K562 (cell line): ENCODE measurements around the gene TIPARP. TPM values are rescaled to one million over a fixed set of nuclear protein-coding genes. Genes with fewer than 3 reads are reported as not detected.
A peak's percentile ranks its signal among the peaks of the same experiment; 100 is the strongest.

Experiments used
- ATAC-seq: fragments of 200-7000 bp; cut with Tn5 transposase; 3 replicates; pipeline ENCODE4 v1.9.1; 2020; ENCODE audit warnings: moderate library complexity
- BruUV-seq: library from RNA; stranded (reverse); fragments of 400-500 nt; replicated peaks from 2 replicates; lab custom pipeline; 2021; lab: Mats Ljungman, UMichigan
- CTCF ChIA-PET: fragments of 300-600 bp; formaldehyde crosslinking; extraction: SDS; loops from one replicate; lab custom pipeline; 2021; ENCODE audit warnings: low intra/inter-chr PET ratio; lab: Yijun Ruan, JAX
- POLR2A ChIA-PET: fragments of 300-600, 350-650 bp; sonication (Branson Sonifier 250); formaldehyde crosslinking; extraction: SDS; loops from one replicate; lab custom pipeline; 2021; ENCODE audit warnings: antibody characterized with exemption, inconsistent platforms; lab: Yijun Ruan, JAX
- DNase-seq, 4 experiments: peaks; one replicate each; pipeline versions ENCODE4 v3.0.0 to v3.0.0-alpha.2; 2011 to 2018; ENCODE audit warnings: low spot score in 3 of 4, mixed read lengths in 3 of 4; ENCODE audit errors: extremely low read depth in 1 of 4
- FAIRE-seq: peaks from 2 replicates; lab custom pipeline; 2011; peaks lifted over from hg19 to GRCh38; lab: Jason Lieb, UNC
- H2AFZ ChIP-seq: 2 replicates; pipeline ENCODE4 v1.6.0; 2011; ENCODE audit warnings: low read depth, low read length, control low read depth, inconsistent platforms
- H3K27ac ChIP-seq: fragments of 200-600 bp; 3 replicates; pipeline ENCODE4 v1.8.0; 2011; ENCODE audit warnings: low read depth, mild to moderate bottlenecking, control low read depth, inconsistent platforms, low read length, moderate library complexity, mixed read lengths; ENCODE audit errors: extremely low read depth
- H3K27me3 ChIP-seq, 2 experiments: fragments of 300-600 bp in 1 of 2; 2 replicates in 1 of 2; 3 replicates in 1 of 2; pipeline versions ENCODE4 v1.6.0 to v1.8.0; 2011; ENCODE audit warnings: inconsistent platforms in 2 of 2, low read length in 2 of 2, mild to moderate bottlenecking in 1 of 2, mixed read lengths in 1 of 2, moderate library complexity in 1 of 2; ENCODE audit not compliant: control insufficient read depth in 2 of 2, insufficient read depth in 2 of 2
- H3K36me3 ChIP-seq: fragments of 300-600 bp; 3 replicates; pipeline ENCODE4 v1.8.0; 2011; ENCODE audit warnings: mild to moderate bottlenecking, low read length, inconsistent platforms; ENCODE audit not compliant: control insufficient read depth, insufficient read depth
- H3K4me1 ChIP-seq, 2 experiments: fragments of 200-600 bp in 1 of 2; replicated peaks in 1 of 2; 2 replicates in 1 of 2; 3 replicates in 1 of 2; pipeline versions ENCODE4 v1.5.1 to v1.8.0; 2011; ENCODE audit warnings: inconsistent platforms in 2 of 2, low read length in 2 of 2, mild to moderate bottlenecking in 1 of 2, mixed read lengths in 1 of 2, moderate library complexity in 1 of 2; ENCODE audit not compliant: control insufficient read depth in 2 of 2, insufficient read depth in 2 of 2
- H3K4me2 ChIP-seq: 2 replicates; pipeline ENCODE4 v1.6.1; 2011; ENCODE audit warnings: low read length, control low read depth, inconsistent platforms, mixed read lengths; ENCODE audit not compliant: insufficient read depth
- H3K4me3 ChIP-seq: fragments of 200-600 bp; sonication (generic), shearing (Covaris generic); 2 replicates; pipeline ENCODE4 v1.5.1; 2016; ENCODE audit warnings: control low read depth, inconsistent platforms
- H3K79me2 ChIP-seq: fragments of 200-600 bp; 3 replicates; pipeline ENCODE4 v1.8.0; 2011; ENCODE audit warnings: low read length, inconsistent platforms; ENCODE audit not compliant: control insufficient read depth, insufficient read depth
- H3K9ac ChIP-seq, 2 experiments: 2 replicates each; pipeline versions ENCODE4 v1.6.0 to v1.6.1; 2011; ENCODE audit warnings: low read depth in 2 of 2, low read length in 2 of 2, control low read depth in 1 of 2, inconsistent platforms in 1 of 2, mild to moderate bottlenecking in 1 of 2, mixed read lengths in 1 of 2; ENCODE audit not compliant: insufficient read depth in 1 of 2
- H3K9me1 ChIP-seq: one replicate; pipeline ENCODE4 v1.6.0; 2011; ENCODE audit warnings: inconsistent platforms, mild to moderate bottlenecking, low read length, moderate library complexity; ENCODE audit not compliant: control insufficient read depth, insufficient read depth
- H3K9me3 ChIP-seq: replicated peaks from 2 replicates; pipeline ENCODE4 v1.5.1; 2011; ENCODE audit warnings: low read depth, low read length, inconsistent platforms; ENCODE audit not compliant: control insufficient read depth, insufficient read depth
- H4K20me1 ChIP-seq: replicated peaks from 2 replicates; pipeline ENCODE4 v1.6.1; 2011; ENCODE audit warnings: low read length, inconsistent platforms, mixed read lengths; ENCODE audit not compliant: control insufficient read depth, insufficient read depth
- ADNP ChIP-seq: fragments of 200-800 bp; sonication (Bioruptor generic); IDR thresholded peaks from 2 replicates; pipeline ENCODE4 v1.6.1; 2016; ENCODE audit warnings: missing genetic modification characterization, missing compliant biosample characterization
- ARNT ChIP-seq, 2 experiments: fragments of 450-650 bp; IDR thresholded peaks; 2 replicates each; pipeline ENCODE4 v1.6.1; 2016; ENCODE audit warnings: mild to moderate bottlenecking in 1 of 2
- BRD4 ChIP-seq: fragments of 200-600 bp; sonication (generic); IDR thresholded peaks from 2 replicates; pipeline ENCODE4 v1.6.1; 2017; ENCODE audit warnings: inconsistent platforms
- KDM2B ChIP-seq: fragments of 250-450 bp; sonication (Bioruptor Pico); IDR thresholded peaks from 2 replicates; pipeline ENCODE4 v1.8.0; 2021; ENCODE audit warnings: mild to moderate bottlenecking, moderate library complexity
- KDM5B ChIP-seq: fragments of 200-600 bp; sonication (generic); IDR thresholded peaks from 2 replicates; pipeline ENCODE4 v1.6.1; 2012; ENCODE audit warnings: low read depth, mild to moderate bottlenecking, moderate library complexity, low read length, control low read depth, inconsistent platforms; ENCODE audit not compliant: insufficient replicate concordance
- KLF1 ChIP-seq: fragments of 450-650 bp; IDR thresholded peaks from 2 replicates; pipeline ENCODE4 v1.6.1; 2016; ENCODE audit warnings: missing genetic modification characterization, missing compliant biosample characterization
- ZNF143 ChIP-seq: sonication (generic); formaldehyde crosslinking; IDR thresholded peaks from 2 replicates; pipeline ENCODE4 v1.9.0; 2022; ENCODE audit warnings: mild to moderate bottlenecking, missing genetic modification reagents
- WGBS: fragments of 100-300 bp; shearing (Covaris generic); methylation state at CpG from one replicate; pipeline ENCODE4 v1.1.6; 2016; ENCODE audit warnings: low coverage, mixed read lengths; ENCODE audit not compliant: insufficient coverage; ENCODE audit errors: missing lambda C conversion rate; 5-methylcytosine and 5-hydroxymethylcytosine counted together
- in situ Hi-C: fragments of 300-500 bp; cut with MboI; formaldehyde crosslinking; loops from 4 replicates; pipeline ENCODE4 v1.15.0; 2018; ENCODE audit warnings: inconsistent platforms, mixed read lengths
- intact Hi-C: fragments of 100-400 bp; cut with micrococcal nuclease; formaldehyde crosslinking; loops from 2 replicates; pipeline ENCODE4 v1.14.2; 2022
- polyA plus RNA-seq, 8 experiments: library from polyadenylated mRNA; depleted of rRNA in 4 of 8; stranded (reverse) in 5 of 8; unstranded in 3 of 8; fragments of >200 nt; fragmentation: Nextera tagmentation in 2 of 8; fragmentation: Illumina TruSeq in 1 of 8; extraction: Ambion mirVana in 2 of 8; extraction: Trizol in 1 of 8; gene quantifications; 2 replicates each; pipeline versions ENCODE4 v1.2.1 to v1.2.3, GENCODE V29; 2011 to 2014; ENCODE audit warnings: inconsistent platforms in 1 of 8, missing spikeins in 1 of 8
- total RNA-seq, 7 experiments: library from RNA; depleted of rRNA in 6 of 7; stranded (reverse); fragments of >200 nt in 6 of 7; fragmentation: Illumina TruSeq in 2 of 7; extraction: Trizol in 2 of 7; gene quantifications; 2 replicates each; pipeline versions ENCODE4 v1.2.1 to v1.2.3, GENCODE V29; 2011 to 2021; ENCODE audit warnings: low replicate concordance in 1 of 7
- TF ChIP-seq, protein P1 (sequence below): sonication (generic); formaldehyde crosslinking; IDR thresholded peaks from 2 replicates; pipeline ENCODE4 v1.8.0; 2023; ENCODE audit warnings: missing genetic modification reagents, mild to moderate bottlenecking, borderline replicate concordance
- TF ChIP-seq, protein P2 (sequence below), 3 experiments: IDR thresholded peaks in 2 of 3; conservative IDR thresholded peaks in 1 of 3; 2 replicates each; pipeline ENCODE4 v1.5.1; 2011 to 2012; ENCODE audit warnings: low read length in 3 of 3, mild to moderate bottlenecking in 3 of 3, control low read depth in 2 of 3, improper control_type of control experiment in 1 of 3, inconsistent platforms in 1 of 3, low read depth in 1 of 3, mixed read lengths in 1 of 3, moderate library complexity in 1 of 3; ENCODE audit not compliant: insufficient read depth in 2 of 3
- TF ChIP-seq, protein P3 (sequence below), 2 experiments: fragments of 450-650 bp; conservative IDR thresholded peaks; 2 replicates each; pipeline ENCODE4 v1.6.1; 2017; ENCODE audit warnings: mild to moderate bottlenecking in 2 of 2, moderate library complexity in 2 of 2

TIPARP gene
- total and polyA plus RNA-seq, 9 of the 15 experiments (the other 6 are each of a cell fraction or from before 2014, with no cell fraction given): 2.4 to 29.4 (median 15.1) TPM

DNA sequence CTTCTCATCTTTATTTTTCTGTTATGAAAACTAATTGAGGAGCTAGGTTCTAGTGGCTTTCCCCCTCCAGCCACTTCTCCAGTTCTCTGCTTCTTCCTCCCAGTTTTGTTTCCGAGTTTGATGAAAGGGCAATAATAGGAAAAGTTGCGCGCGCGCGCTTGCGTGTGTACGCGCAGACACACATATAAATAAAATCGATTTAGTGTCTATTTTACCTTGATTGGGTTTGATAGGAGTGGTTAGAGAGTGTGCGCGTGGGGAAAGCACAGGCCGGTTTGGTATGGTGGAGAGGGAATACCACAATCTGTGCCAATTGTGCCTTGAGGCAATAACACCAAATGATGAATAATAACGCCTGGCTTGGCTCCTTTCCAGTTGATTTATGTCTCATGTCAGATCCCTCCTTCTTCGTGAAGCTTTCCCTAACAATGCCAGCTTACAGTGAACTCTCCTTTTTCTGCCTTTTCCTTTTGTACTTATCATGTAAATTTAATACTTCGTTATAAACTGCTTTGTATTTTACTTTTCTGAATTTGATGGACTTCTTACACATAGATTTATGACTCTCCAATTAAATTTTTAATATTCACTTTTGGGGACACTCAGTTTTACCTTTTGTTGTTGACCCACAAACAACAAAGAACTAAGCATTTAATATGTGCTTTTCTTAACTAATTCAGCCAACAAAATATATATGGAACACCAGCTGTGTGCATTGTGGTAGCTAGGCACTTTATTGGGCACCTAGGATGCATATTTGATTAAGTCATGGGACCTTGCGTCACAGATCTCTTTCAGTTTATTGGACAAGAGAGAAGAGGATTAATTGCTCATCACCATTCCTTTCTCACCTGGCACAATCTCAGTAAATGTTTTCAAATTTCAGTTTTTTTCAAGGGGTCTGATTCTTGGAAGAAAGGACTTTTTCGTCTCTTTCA is 1.7 kb downstream of the TIPARP start:
- Histone ChIP-seq H3K4me3 (peak overlapping the region; percentile 89), H3K9me3 (no peaks in the 10 kb centered on the region; the same call in 1 of the 2 replicates), H3K4me1 (peaks cover 21 to 44% of the 10 kb centered on the region in 2 experiments; a peak in 4 of 5 replicates), H4K20me1 (peaks cover 43% of the 10 kb centered on the region), H3K27ac (peak overlapping the region; percentile 70), H3K36me3 (peaks cover 40% of the 10 kb centered on the region), H3K27me3 (no peaks in the 10 kb centered on the region), H3K9ac (peak overlapping the region; percentile 78 to 94), H3K4me2 (peak overlapping the region; percentile 91), H3K9me1 (no peaks in the 10 kb centered on the region), H3K79me2 (peaks cover 65% of the 10 kb centered on the region), H2AFZ (peak overlapping the region; percentile 49)
- intact Hi-C loops (loop anchor here (5.0 to 10.0 kb wide), 3 partner anchors 136 to 211 kb away; partner anchors contain the start of gene LEKR1), in situ Hi-C loops (loop anchor here (25.0 kb wide), 1 partner anchor 539 kb away; no protein-coding TSS in a partner anchor)
- 5% methylated on average over 18 of the region's 18 CpGs for WGBS
- BruUV-seq: no TSS peak
- CTCF ChIA-PET: interaction anchor here (3.2 kb wide), 1 partner anchor 461 kb away, joined by 48 read pairs; no protein-coding TSS in a partner anchor
- FAIRE-seq: no peak
- ATAC-seq: no peak
- peak in 2 of 4 experiments; percentile 29 to 67 for DNase-seq
- POLR2A ChIA-PET: interaction anchor here (0.6 to 5.0 kb wide), 6 partner anchors 122 to 495 kb away, joined by 3 to 27 read pairs (median 3); partner anchors contain the start of gene SSR3
- TF ChIP-seq, protein P1, sequence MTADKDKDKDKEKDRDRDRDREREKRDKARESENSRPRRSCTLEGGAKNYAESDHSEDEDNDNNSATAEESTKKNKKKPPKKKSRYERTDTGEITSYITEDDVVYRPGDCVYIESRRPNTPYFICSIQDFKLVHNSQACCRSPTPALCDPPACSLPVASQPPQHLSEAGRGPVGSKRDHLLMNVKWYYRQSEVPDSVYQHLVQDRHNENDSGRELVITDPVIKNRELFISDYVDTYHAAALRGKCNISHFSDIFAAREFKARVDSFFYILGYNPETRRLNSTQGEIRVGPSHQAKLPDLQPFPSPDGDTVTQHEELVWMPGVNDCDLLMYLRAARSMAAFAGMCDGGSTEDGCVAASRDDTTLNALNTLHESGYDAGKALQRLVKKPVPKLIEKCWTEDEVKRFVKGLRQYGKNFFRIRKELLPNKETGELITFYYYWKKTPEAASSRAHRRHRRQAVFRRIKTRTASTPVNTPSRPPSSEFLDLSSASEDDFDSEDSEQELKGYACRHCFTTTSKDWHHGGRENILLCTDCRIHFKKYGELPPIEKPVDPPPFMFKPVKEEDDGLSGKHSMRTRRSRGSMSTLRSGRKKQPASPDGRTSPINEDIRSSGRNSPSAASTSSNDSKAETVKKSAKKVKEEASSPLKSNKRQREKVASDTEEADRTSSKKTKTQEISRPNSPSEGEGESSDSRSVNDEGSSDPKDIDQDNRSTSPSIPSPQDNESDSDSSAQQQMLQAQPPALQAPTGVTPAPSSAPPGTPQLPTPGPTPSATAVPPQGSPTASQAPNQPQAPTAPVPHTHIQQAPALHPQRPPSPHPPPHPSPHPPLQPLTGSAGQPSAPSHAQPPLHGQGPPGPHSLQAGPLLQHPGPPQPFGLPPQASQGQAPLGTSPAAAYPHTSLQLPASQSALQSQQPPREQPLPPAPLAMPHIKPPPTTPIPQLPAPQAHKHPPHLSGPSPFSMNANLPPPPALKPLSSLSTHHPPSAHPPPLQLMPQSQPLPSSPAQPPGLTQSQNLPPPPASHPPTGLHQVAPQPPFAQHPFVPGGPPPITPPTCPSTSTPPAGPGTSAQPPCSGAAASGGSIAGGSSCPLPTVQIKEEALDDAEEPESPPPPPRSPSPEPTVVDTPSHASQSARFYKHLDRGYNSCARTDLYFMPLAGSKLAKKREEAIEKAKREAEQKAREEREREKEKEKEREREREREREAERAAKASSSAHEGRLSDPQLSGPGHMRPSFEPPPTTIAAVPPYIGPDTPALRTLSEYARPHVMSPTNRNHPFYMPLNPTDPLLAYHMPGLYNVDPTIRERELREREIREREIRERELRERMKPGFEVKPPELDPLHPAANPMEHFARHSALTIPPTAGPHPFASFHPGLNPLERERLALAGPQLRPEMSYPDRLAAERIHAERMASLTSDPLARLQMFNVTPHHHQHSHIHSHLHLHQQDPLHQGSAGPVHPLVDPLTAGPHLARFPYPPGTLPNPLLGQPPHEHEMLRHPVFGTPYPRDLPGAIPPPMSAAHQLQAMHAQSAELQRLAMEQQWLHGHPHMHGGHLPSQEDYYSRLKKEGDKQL (CRISPR knock-in tag): no peak
- TF ChIP-seq, protein P2, sequence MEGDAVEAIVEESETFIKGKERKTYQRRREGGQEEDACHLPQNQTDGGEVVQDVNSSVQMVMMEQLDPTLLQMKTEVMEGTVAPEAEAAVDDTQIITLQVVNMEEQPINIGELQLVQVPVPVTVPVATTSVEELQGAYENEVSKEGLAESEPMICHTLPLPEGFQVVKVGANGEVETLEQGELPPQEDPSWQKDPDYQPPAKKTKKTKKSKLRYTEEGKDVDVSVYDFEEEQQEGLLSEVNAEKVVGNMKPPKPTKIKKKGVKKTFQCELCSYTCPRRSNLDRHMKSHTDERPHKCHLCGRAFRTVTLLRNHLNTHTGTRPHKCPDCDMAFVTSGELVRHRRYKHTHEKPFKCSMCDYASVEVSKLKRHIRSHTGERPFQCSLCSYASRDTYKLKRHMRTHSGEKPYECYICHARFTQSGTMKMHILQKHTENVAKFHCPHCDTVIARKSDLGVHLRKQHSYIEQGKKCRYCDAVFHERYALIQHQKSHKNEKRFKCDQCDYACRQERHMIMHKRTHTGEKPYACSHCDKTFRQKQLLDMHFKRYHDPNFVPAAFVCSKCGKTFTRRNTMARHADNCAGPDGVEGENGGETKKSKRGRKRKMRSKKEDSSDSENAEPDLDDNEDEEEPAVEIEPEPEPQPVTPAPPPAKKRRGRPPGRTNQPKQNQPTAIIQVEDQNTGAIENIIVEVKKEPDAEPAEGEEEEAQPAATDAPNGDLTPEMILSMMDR (IDR thresholded peaks at IDR 0.05 in 2 of 3, conservative IDR thresholded peaks at IDR 0.05 in 1 of 3; ENCODE audit: insufficient read depth in 2 of 3, low read depth in 1 of 3, low read length in 3 of 3): 0 out of 6 replicates have a peak, but pooled peaks of 1 of the 3 experiments have one; percentile 17
- TF ChIP-seq KDM2B (CRISPR knock-in tag) (no peak), BRD4 (no peak), ARNT (IDR thresholded peaks at IDR 0.05) (no peak), ADNP (tag) (peak; percentile 86; the same call in 1 of the 2 replicates), KDM5B (no peak), KLF1 (tag) (no peak), ZNF143 (CRISPR knock-in tag) (no peak)
- TF ChIP-seq, protein P3, sequence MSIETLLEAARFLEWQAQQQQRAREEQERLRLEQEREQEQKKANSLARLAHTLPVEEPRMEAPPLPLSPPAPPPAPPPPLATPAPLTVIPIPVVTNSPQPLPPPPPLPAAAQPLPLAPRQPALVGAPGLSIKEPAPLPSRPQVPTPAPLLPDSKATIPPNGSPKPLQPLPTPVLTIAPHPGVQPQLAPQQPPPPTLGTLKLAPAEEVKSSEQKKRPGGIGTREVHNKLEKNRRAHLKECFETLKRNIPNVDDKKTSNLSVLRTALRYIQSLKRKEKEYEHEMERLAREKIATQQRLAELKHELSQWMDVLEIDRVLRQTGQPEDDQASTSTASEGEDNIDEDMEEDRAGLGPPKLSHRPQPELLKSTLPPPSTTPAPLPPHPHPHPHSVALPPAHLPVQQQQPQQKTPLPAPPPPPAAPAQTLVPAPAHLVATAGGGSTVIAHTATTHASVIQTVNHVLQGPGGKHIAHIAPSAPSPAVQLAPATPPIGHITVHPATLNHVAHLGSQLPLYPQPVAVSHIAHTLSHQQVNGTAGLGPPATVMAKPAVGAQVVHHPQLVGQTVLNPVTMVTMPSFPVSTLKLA (conservative IDR thresholded peaks at IDR 0.05): 0 out of 4 replicates have a peak, but pooled peaks of 1 of the 2 experiments have one; percentile 13
